SK-N-SH treated with all-trans-retinoic acid at 6 μM for 48 hours (cell line): Measurements from ENCODE around the gene ERVMER34-1.
A peak's percentile ranks its signal among the peaks of the same experiment; 100 is the strongest.

Experiments used
- ATAC-seq: fragments of 200-7000 bp; cut with Tn5 transposase; 3 replicates; pipeline ENCODE4 v1.9.1; 2020; ENCODE audit warnings: mild to moderate bottlenecking, moderate library complexity
- BACH2 ChIP-seq: fragments of 250-450 bp; sonication (Bioruptor Pico); IDR thresholded peaks from 2 replicates; pipeline ENCODE4 v1.9.0; 2021; ENCODE audit warnings: mild to moderate bottlenecking, borderline replicate concordance
- ESRRG ChIP-seq: fragments of 250-450 bp; sonication (Bioruptor Pico); IDR thresholded peaks from 2 replicates; pipeline ENCODE4 v1.6.1; 2021; ENCODE audit warnings: mild to moderate bottlenecking
- GLIS3 ChIP-seq: fragments of 250-450 bp; sonication (Bioruptor Pico); IDR thresholded peaks from 2 replicates; pipeline ENCODE4 v1.5.0; 2020; ENCODE audit warnings: mild to moderate bottlenecking, moderate library complexity
- ISL1 ChIP-seq: fragments of 250-450 bp; sonication (Bioruptor Pico); IDR thresholded peaks from 2 replicates; pipeline ENCODE4 v2.1.2; 2022; ENCODE audit warnings: mild to moderate bottlenecking, moderate library complexity
- OSR1 ChIP-seq: fragments of 250-450 bp; sonication (Bioruptor Pico); IDR thresholded peaks from 2 replicates; pipeline ENCODE4 v1.8.0; 2022; ENCODE audit warnings: moderate library complexity, mild to moderate bottlenecking, inconsistent platforms
- PATZ1 ChIP-seq: fragments of 250-450 bp; sonication (Bioruptor Pico); IDR thresholded peaks from 2 replicates; pipeline ENCODE4 v1.8.0; 2020; ENCODE audit warnings: mild to moderate bottlenecking, moderate library complexity, borderline replicate concordance
- POU6F1 ChIP-seq: fragments of 250-450 bp; sonication (Bioruptor Pico); IDR thresholded peaks from 2 replicates; pipeline ENCODE4 v1.8.0; 2021; ENCODE audit warnings: low read depth, mild to moderate bottlenecking, moderate library complexity, borderline replicate concordance
- PPARA ChIP-seq: fragments of 250-450 bp; sonication (Bioruptor Pico); IDR thresholded peaks from 2 replicates; pipeline ENCODE4 v1.5.0; 2020; ENCODE audit warnings: mild to moderate bottlenecking, borderline replicate concordance
- SNAI2 ChIP-seq: fragments of 250-450 bp; sonication (Bioruptor Pico); IDR thresholded peaks from 2 replicates; pipeline ENCODE4 v1.5.0; 2020; ENCODE audit warnings: mild to moderate bottlenecking, moderate library complexity
- TCF4 ChIP-seq: fragments of 250-450 bp; sonication (Bioruptor Pico); IDR thresholded peaks from 2 replicates; pipeline ENCODE4 v1.8.0; 2021; ENCODE audit warnings: mild to moderate bottlenecking, moderate library complexity, borderline replicate concordance
- TOX ChIP-seq: fragments of 250-450 bp; sonication (Bioruptor Pico); IDR thresholded peaks from 2 replicates; pipeline ENCODE4 v1.8.0; 2021; ENCODE audit warnings: mild to moderate bottlenecking, moderate library complexity, borderline replicate concordance
- TSHZ2 ChIP-seq: fragments of 250-450 bp; sonication (Bioruptor Pico); IDR thresholded peaks from 2 replicates; pipeline ENCODE4 v1.5.0; 2020; ENCODE audit warnings: mild to moderate bottlenecking, moderate library complexity
- ZC3H10 ChIP-seq: fragments of 250-450 bp; sonication (Bioruptor Pico); IDR thresholded peaks from 2 replicates; pipeline ENCODE4 v1.5.1; 2021; ENCODE audit warnings: mild to moderate bottlenecking, moderate library complexity
- ZFP3 ChIP-seq: fragments of 250-450 bp; sonication (Bioruptor Pico); IDR thresholded peaks from 2 replicates; pipeline ENCODE4 v1.5.0; 2020; ENCODE audit warnings: mild to moderate bottlenecking, moderate library complexity
- ZNF565 ChIP-seq: fragments of 450-650 bp; formaldehyde crosslinking; conservative IDR thresholded peaks from 2 replicates; pipeline ENCODE4 v1.5.0; 2020; ENCODE audit warnings: low read depth, mild to moderate bottlenecking, moderate library complexity
- ZNF70 ChIP-seq: fragments of 450-650 bp; formaldehyde crosslinking; IDR thresholded peaks from 2 replicates; pipeline ENCODE4 v1.5.0; 2020; ENCODE audit warnings: mild to moderate bottlenecking, moderate library complexity
- ZNF8 ChIP-seq: fragments of 450-650 bp; formaldehyde crosslinking; IDR thresholded peaks from 2 replicates; pipeline ENCODE4 v1.5.0; 2020; ENCODE audit warnings: mild to moderate bottlenecking, moderate library complexity

Gene ERVMER34-1

GRCh38 chr4:52728691-52729240, 22.5 kb downstream of the ERVMER34-1 start:
- no peak for ATAC-seq
- no peak for TF ChIP-seq PATZ1 (CRISPR knock-in tag)

- TF ChIP-seq ISL1 (CRISPR knock-in tag), result no peak
- TF ChIP-seq POU6F1, result no peak
- no peak for TF ChIP-seq ESRRG (CRISPR knock-in tag)
- TF ChIP-seq TOX (CRISPR knock-in tag), result no peak
- no peak for TF ChIP-seq PPARA (CRISPR knock-in tag)
- TF ChIP-seq GLIS3 (CRISPR knock-in tag), result no peak
- TF ChIP-seq PATZ1 (CRISPR knock-in tag), result no peak
- no peak for ATAC-seq
These were observed 24.2 kb downstream of the ERVMER34-1 start for GRCh38 chr4:52726826-52727580.

- TF ChIP-seq ZC3H10 (CRISPR knock-in tag) (no peak), ESRRG (CRISPR knock-in tag) (no peak), BACH2 (CRISPR knock-in tag) (no peak), ZNF565 (CRISPR knock-in tag) (no peak), ZNF8 (CRISPR knock-in tag) (no peak), OSR1 (CRISPR knock-in tag) (no peak), POU6F1 (no peak), SNAI2 (no peak), ZNF70 (CRISPR knock-in tag) (no peak), TSHZ2 (CRISPR knock-in tag) (0 out of 2 replicates have a peak, but pooled peaks have one; percentile 27), ZFP3 (0 out of 2 replicates have a peak, but pooled peaks have one; percentile 8), TCF4 (CRISPR knock-in tag) (no peak)
- peak; percentile 99 for ATAC-seq
These were observed 29.0 kb downstream of the ERVMER34-1 start for GRCh38 chr4:52721968-52722815.
